HepG2 (cell line): Measurements from ENCODE around the gene PLEKHM2. TPM values are rescaled to one million over a fixed set of nuclear protein-coding genes. Genes with fewer than 3 reads are reported as not detected.

Experiments
- ARNT2 ChIP-seq: sonication (generic); formaldehyde crosslinking; IDR thresholded peaks from 2 replicates; pipeline ENCODE4 v1.8.0; 2022; ENCODE audit warnings: mild to moderate bottlenecking, low read depth, missing genetic modification reagents, moderate library complexity
- FOXM1 ChIP-seq: sonication (generic); formaldehyde crosslinking; IDR thresholded peaks from 2 replicates; pipeline ENCODE4 v1.5.0; 2020; ENCODE audit warnings: missing genetic modification reagents
- HNF4A ChIP-seq: sonication (generic); formaldehyde crosslinking; IDR thresholded peaks from 2 replicates; pipeline ENCODE4 v1.4.0; 2020; ENCODE audit warnings: missing genetic modification reagents
- JDP2 ChIP-seq: sonication (generic); formaldehyde crosslinking; IDR thresholded peaks from 2 replicates; pipeline ENCODE4 v1.8.1; 2022; ENCODE audit warnings: missing genetic modification reagents, borderline replicate concordance
- NFKB2 ChIP-seq: sonication (generic); formaldehyde crosslinking; IDR thresholded peaks from 2 replicates; pipeline ENCODE4 v1.4.0; 2020; ENCODE audit warnings: missing genetic modification reagents, borderline replicate concordance
- NFRKB ChIP-seq: fragments of 450-650 bp; IDR thresholded peaks from 2 replicates; pipeline ENCODE4 v1.6.1; 2017
- NONO ChIP-seq, 2 experiments: fragments of 450-650 bp in 1 of 2; sonication (generic) in 1 of 2; formaldehyde crosslinking in 1 of 2; IDR thresholded peaks in 1 of 2; conservative IDR thresholded peaks in 1 of 2; 2 replicates each; pipeline versions ENCODE4 v1.6.1 to v1.8.0; 2017 to 2022; ENCODE audit warnings: mild to moderate bottlenecking in 1 of 2, missing genetic modification reagents in 1 of 2, moderate library complexity in 1 of 2
- PCBP1 ChIP-seq: fragments of 200-400 bp; formaldehyde crosslinking; IDR thresholded peaks from 2 replicates; pipeline ENCODE4 v1.6.1; 2017; ENCODE audit warnings: mild to moderate bottlenecking, low read depth, low read length, borderline replicate concordance
- TCF12 ChIP-seq, 2 experiments: fragments of 450-650 bp in 1 of 2; sonication (generic) in 1 of 2; formaldehyde crosslinking in 1 of 2; IDR thresholded peaks; 2 replicates each; pipeline versions ENCODE4 v1.6.1 to v1.8.0; 2017 to 2022; ENCODE audit warnings: antibody characterized with exemption in 1 of 2, mild to moderate bottlenecking in 1 of 2, missing genetic modification reagents in 1 of 2, moderate library complexity in 1 of 2
- polyA plus RNA-seq, 8 experiments: library from polyadenylated mRNA; depleted of rRNA in 3 of 8; stranded (reverse) in 7 of 8; unstranded in 1 of 8; fragments of >200 nt; fragmentation: Illumina TruSeq in 4 of 8; extraction: Trizol in 4 of 8; gene quantifications; 2 replicates each; pipeline versions ENCODE4 v1.2.1 to v1.2.3, GENCODE V29; 2011 to 2016; ENCODE audit warnings: low read depth in 4 of 8, missing spikeins in 1 of 8, mixed read lengths in 1 of 8; ENCODE audit not compliant: insufficient read depth in 1 of 8
- total RNA-seq, 5 experiments: library from RNA; depleted of rRNA; stranded (reverse); fragments of >200 nt; fragmentation: Illumina TruSeq; extraction: Trizol; gene quantifications; 2 replicates each; pipeline ENCODE4 v1.2.3, GENCODE V29; 2016; ENCODE audit warnings: low read depth in 1 of 5
- TF ChIP-seq, protein P1 (sequence below): sonication (generic); formaldehyde crosslinking; IDR thresholded peaks from 2 replicates; pipeline ENCODE4 v1.5.0; 2020; ENCODE audit warnings: mild to moderate bottlenecking, missing genetic modification reagents, borderline replicate concordance
- TF ChIP-seq, protein P2 (sequence below): sonication (generic); formaldehyde crosslinking; IDR thresholded peaks from 2 replicates; pipeline ENCODE4 v1.5.0; 2020; ENCODE audit warnings: mild to moderate bottlenecking, missing genetic modification reagents
- TF ChIP-seq, protein P3 (sequence below): sonication (generic); formaldehyde crosslinking; IDR thresholded peaks from 2 replicates; pipeline ENCODE4 v1.8.1; 2023; ENCODE audit warnings: mild to moderate bottlenecking, missing genetic modification reagents, borderline replicate concordance

PLEKHM2 gene
- total and polyA plus RNA-seq, 2 of the 13 experiments (the other 11 are each of a cell fraction or from before 2014, with no cell fraction given) = 16.5 to 27.3 TPM

DNA sequence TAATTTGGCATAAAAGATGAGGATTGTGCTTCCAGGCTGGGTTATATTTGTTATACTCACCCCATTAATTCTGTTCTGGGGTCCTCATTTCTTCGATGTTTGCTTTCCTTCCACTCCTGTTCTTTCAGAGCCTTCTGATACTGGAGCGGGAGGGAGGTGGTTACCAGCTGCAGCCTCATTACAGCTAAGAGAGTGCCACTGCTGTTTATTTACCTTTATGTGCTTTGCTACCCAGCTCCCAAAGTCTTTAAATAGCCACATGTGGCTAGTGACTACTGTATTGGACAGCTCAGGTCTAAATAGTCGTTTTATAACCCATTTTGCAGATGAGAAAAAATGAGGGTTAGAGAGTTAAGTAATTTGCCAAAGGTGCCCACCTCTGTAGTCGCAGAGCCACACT, 25.1 kb downstream of the PLEKHM2 start (continued):
- TF ChIP-seq, protein P1, sequence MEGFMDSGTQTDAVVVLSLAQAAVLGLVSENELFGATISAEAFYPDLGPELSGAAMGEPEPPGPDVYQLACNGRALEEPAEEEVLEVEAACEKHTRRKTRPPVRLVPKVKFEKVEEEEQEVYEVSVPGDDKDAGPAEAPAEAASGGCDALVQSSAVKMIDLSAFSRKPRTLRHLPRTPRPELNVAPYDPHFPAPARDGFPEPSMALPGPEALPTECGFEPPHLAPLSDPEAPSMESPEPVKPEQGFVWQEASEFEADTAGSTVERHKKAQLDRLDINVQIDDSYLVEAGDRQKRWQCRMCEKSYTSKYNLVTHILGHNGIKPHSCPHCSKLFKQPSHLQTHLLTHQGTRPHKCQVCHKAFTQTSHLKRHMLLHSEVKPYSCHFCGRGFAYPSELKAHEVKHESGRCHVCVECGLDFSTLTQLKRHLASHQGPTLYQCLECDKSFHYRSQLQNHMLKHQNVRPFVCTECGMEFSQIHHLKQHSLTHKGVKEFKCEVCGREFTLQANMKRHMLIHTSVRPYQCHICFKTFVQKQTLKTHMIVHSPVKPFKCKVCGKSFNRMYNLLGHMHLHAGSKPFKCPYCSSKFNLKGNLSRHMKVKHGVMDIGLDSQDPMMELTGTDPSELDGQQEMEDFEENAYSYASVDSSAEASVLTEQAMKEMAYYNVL (CRISPR knock-in tag) = no peak
- TF ChIP-seq JDP2 (CRISPR knock-in tag) (no peak), TCF12 (IDR thresholded peaks at IDR 0.05) (no peak), TCF12 (CRISPR knock-in tag; IDR thresholded peaks at IDR 0.05) (no peak), FOXM1 (no peak), ARNT2 (CRISPR knock-in tag) (no peak), NFKB2 (CRISPR knock-in tag) (no peak), HNF4A (CRISPR knock-in tag) (no peak), PCBP1 (no peak), NONO (IDR thresholded peaks at IDR 0.05) (no peak), NONO (CRISPR knock-in tag; conservative IDR thresholded peaks at IDR 0.05) (no peak), NFRKB (no peak)
- TF ChIP-seq, protein P2, sequence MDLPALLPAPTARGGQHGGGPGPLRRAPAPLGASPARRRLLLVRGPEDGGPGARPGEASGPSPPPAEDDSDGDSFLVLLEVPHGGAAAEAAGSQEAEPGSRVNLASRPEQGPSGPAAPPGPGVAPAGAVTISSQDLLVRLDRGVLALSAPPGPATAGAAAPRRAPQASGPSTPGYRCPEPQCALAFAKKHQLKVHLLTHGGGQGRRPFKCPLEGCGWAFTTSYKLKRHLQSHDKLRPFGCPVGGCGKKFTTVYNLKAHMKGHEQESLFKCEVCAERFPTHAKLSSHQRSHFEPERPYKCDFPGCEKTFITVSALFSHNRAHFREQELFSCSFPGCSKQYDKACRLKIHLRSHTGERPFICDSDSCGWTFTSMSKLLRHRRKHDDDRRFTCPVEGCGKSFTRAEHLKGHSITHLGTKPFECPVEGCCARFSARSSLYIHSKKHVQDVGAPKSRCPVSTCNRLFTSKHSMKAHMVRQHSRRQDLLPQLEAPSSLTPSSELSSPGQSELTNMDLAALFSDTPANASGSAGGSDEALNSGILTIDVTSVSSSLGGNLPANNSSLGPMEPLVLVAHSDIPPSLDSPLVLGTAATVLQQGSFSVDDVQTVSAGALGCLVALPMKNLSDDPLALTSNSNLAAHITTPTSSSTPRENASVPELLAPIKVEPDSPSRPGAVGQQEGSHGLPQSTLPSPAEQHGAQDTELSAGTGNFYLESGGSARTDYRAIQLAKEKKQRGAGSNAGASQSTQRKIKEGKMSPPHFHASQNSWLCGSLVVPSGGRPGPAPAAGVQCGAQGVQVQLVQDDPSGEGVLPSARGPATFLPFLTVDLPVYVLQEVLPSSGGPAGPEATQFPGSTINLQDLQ = no peak
- TF ChIP-seq, protein P3, sequence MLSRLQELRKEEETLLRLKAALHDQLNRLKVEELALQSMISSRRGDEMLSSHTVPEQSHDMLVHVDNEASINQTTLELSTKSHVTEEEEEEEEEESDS = no peak
